ENCODE measurements around the gene PTPN23. TPM values are rescaled to one million over a fixed set of nuclear protein-coding genes. Genes with fewer than 3 reads are reported as not detected.

PTPN23 gene
- total RNA-seq, 3 donors from 2014 or later (not counting 1 experiment from before 2014, with no cell fraction given): 49.3 to 73.6 (median 52.0) TPM

- H3K27me3 ChIP-seq (ENCODE audit: control insufficient read depth, insufficient read depth, low read length): no peaks in the 10 kb centered on the region
- Mint-ChIP-seq H3K4me3 (no peak overlapping the region), H3K27ac (no peak overlapping the region), H3K27me3 (ENCODE audit: low read depth in 2 of 2) (no peaks in the 10 kb centered on the region), H3K9me3 (no peaks in the 10 kb centered on the region), H3K36me3 (peaks cover 26% of the 10 kb centered on the region), H3K4me1 (peaks cover 19 to 24% of the 10 kb centered on the region in 2 donors)
- H3K27ac ChIP-seq (ENCODE audit: low read length): no peak overlapping the region
- 92% methylated on average over 2 of the region's 2 CpGs for WGBS (ENCODE audit: insufficient coverage)
- ATAC-seq (no peak), DNase-seq (no peak)
- TF ChIP-seq CTCF (IDR thresholded peaks at IDR 0.05): no peak
- H3K36me3 ChIP-seq (ENCODE audit: control insufficient read depth, insufficient read depth, low read length): peaks cover 69% of the 10 kb centered on the region
- no peak overlapping the region for H3K4me3 ChIP-seq (ENCODE audit: low read length)
- H3K9me3 ChIP-seq (ENCODE audit: control insufficient read depth, insufficient read depth, low read length): no peaks in the 10 kb centered on the region
- intact Hi-C loops (cut with micrococcal nuclease): no loop called here
- H3K4me1 ChIP-seq (ENCODE audit: control insufficient read depth, insufficient read depth, low read length): peaks cover 14% of the 10 kb centered on the region
These were observed 40.9 kb upstream of the PTPN23 start for GRCh38 chr3:47339951-47340350.

GRCh38 chr3:47340866-47341265 lies 40.0 kb upstream of the PTPN23 start:
- H3K36me3 Mint-ChIP-seq: peaks cover 25% of the 10 kb centered on the region
- no peaks in the 10 kb centered on the region for H3K9me3 ChIP-seq (ENCODE audit: control insufficient read depth, insufficient read depth, low read length)
- no peaks in the 10 kb centered on the region for H3K27me3 Mint-ChIP-seq (ENCODE audit: low read depth in 2 of 2)
- H3K27ac Mint-ChIP-seq: no peak overlapping the region
- peaks cover 67% of the 10 kb centered on the region for H3K36me3 ChIP-seq (ENCODE audit: control insufficient read depth, insufficient read depth, low read length)
- H3K27ac ChIP-seq (ENCODE audit: low read length): no peak overlapping the region
- no peak overlapping the region for H3K4me3 ChIP-seq (ENCODE audit: low read length)
- no peak for DNase-seq
- 83% methylated on average over 1 of the region's 2 CpGs for WGBS (ENCODE audit: insufficient coverage)
- no peak overlapping the region for H3K4me3 Mint-ChIP-seq
- peaks cover 19 to 24% of the 10 kb centered on the region in 2 donors for H3K4me1 Mint-ChIP-seq
- H3K27me3 ChIP-seq (ENCODE audit: control insufficient read depth, insufficient read depth, low read length): no peaks in the 10 kb centered on the region
- no peak for ATAC-seq
- intact Hi-C loops (cut with micrococcal nuclease): no loop called here
- no peaks in the 10 kb centered on the region for H3K9me3 Mint-ChIP-seq
- H3K4me1 ChIP-seq (ENCODE audit: control insufficient read depth, insufficient read depth, low read length): peaks cover 14% of the 10 kb centered on the region
- no peak for TF ChIP-seq CTCF (IDR thresholded peaks at IDR 0.05)

- DNase-seq (no peak), ATAC-seq (peak in 2 of 3 donors; percentile 14 to 21)
- no peaks in the 10 kb centered on the region for H3K9me3 Mint-ChIP-seq
- WGBS (ENCODE audit: insufficient coverage): 95% methylated on average over 2 of the region's 2 CpGs
- Histone ChIP-seq H3K36me3 (ENCODE audit: control insufficient read depth, insufficient read depth, low read length) (peaks cover 54% of the 10 kb centered on the region), H3K4me3 (ENCODE audit: low read length) (no peak overlapping the region), H3K27me3 (ENCODE audit: control insufficient read depth, insufficient read depth, low read length) (no peaks in the 10 kb centered on the region), H3K4me1 (ENCODE audit: control insufficient read depth, insufficient read depth, low read length) (peaks cover 17% of the 10 kb centered on the region), H3K9me3 (ENCODE audit: control insufficient read depth, insufficient read depth, low read length) (no peaks in the 10 kb centered on the region), H3K27ac (ENCODE audit: low read length) (no peak overlapping the region)
- H3K27me3 Mint-ChIP-seq (ENCODE audit: low read depth in 2 of 2): no peaks in the 10 kb centered on the region
- intact Hi-C loops (cut with micrococcal nuclease): no loop called here
- H3K4me3 Mint-ChIP-seq: peak overlapping the region; percentile 70
- no peak for TF ChIP-seq CTCF (IDR thresholded peaks at IDR 0.05)
- peak overlapping the region; percentile 33 to 77 for H3K27ac Mint-ChIP-seq
- H3K4me1 Mint-ChIP-seq: peaks cover 19 to 26% of the 10 kb centered on the region in 2 donors
- H3K36me3 Mint-ChIP-seq: peaks cover 13% of the 10 kb centered on the region
These were observed 38.7 kb upstream of the PTPN23 start for GRCh38 chr3:47342151-47342550.

GRCh38 chr3:47342812-47343211 lies 38.0 kb upstream of the PTPN23 start:
- intact Hi-C loops (cut with micrococcal nuclease): no loop called here
- Mint-ChIP-seq H3K27me3 (ENCODE audit: low read depth in 2 of 2) (no peaks in the 10 kb centered on the region), H3K27ac (peak overlapping the region in 1 of 2 donors; percentile 77), H3K4me1 (peaks cover 19 to 30% of the 10 kb centered on the region in 2 donors), H3K9me3 (no peaks in the 10 kb centered on the region), H3K4me3 (peak overlapping the region; percentile 70), H3K36me3 (peaks cover 6% of the 10 kb centered on the region)
- H3K4me3 ChIP-seq (ENCODE audit: low read length): no peak overlapping the region
- H3K27ac ChIP-seq (ENCODE audit: low read length): no peak overlapping the region
- no peak for ATAC-seq
- H3K4me1 ChIP-seq (ENCODE audit: control insufficient read depth, insufficient read depth, low read length): peaks cover 17% of the 10 kb centered on the region
- DNase-seq: no peak
- H3K9me3 ChIP-seq (ENCODE audit: control insufficient read depth, insufficient read depth, low read length): no peaks in the 10 kb centered on the region
- H3K27me3 ChIP-seq (ENCODE audit: control insufficient read depth, insufficient read depth, low read length): no peaks in the 10 kb centered on the region
- peaks cover 47% of the 10 kb centered on the region for H3K36me3 ChIP-seq (ENCODE audit: control insufficient read depth, insufficient read depth, low read length)
- no peak for TF ChIP-seq CTCF (IDR thresholded peaks at IDR 0.05)

All from natural killer cell (primary cell).